BE2C (cell line): Measurements from ENCODE around the gene WDR83.

Experiments
- DNase-seq: peaks from one replicate; pipeline ENCODE4 v3.0.0-alpha.2; 2020
- H3K27me3 ChIP-seq: fragments of 250-450 bp; sonication (Bioruptor Pico); 2 replicates; pipeline ENCODE4 v1.5.1; 2020; ENCODE audit warnings: mild to moderate bottlenecking
- H3K36me3 ChIP-seq: fragments of 250-450 bp; sonication (Bioruptor Pico); 2 replicates; pipeline ENCODE4 v1.5.1; 2020; ENCODE audit warnings: mild to moderate bottlenecking
- H3K4me1 ChIP-seq: fragments of 250-450 bp; sonication (Bioruptor Pico); 2 replicates; pipeline ENCODE4 v1.5.1; 2020
- H3K4me3 ChIP-seq: 2 replicates; pipeline ENCODE4 v1.5.1; 2011; ENCODE audit warnings: low read depth, low read length
- H3K9me3 ChIP-seq: fragments of 250-450 bp; sonication (Bioruptor Pico); 2 replicates; pipeline ENCODE4 v1.5.1; 2020
- CTCF ChIP-seq: IDR thresholded peaks from 2 replicates; pipeline ENCODE4 v1.5.1; 2012; ENCODE audit warnings: mild to moderate bottlenecking, low read depth, low read length

The WDR83 gene

GRCh38 chr19:12668932-12669269 lies 2.3 kb downstream of the WDR83 start:
- H3K4me3 ChIP-seq: peak overlapping the region; percentile 81

GRCh38 chr19:12669270-12670158 lies 2.9 kb downstream of the WDR83 start:
- TF ChIP-seq CTCF: no peak
- peaks cover 34% of the 10 kb centered on the region for H3K36me3 ChIP-seq
- no peaks in the 10 kb centered on the region for H3K27me3 ChIP-seq

More at GRCh38 chr19:12668932-12669269, 2.3 kb downstream of the WDR83 start:
- Histone ChIP-seq H3K9me3 (no peaks in the 10 kb centered on the region), H3K4me1 (no peaks in the 10 kb centered on the region), H3K27me3 (no peaks in the 10 kb centered on the region), H3K36me3 (peaks cover 28% of the 10 kb centered on the region)
- no peak for TF ChIP-seq CTCF
- no peak for DNase-seq

GRCh38 chr19:12670159-12670928 lies 3.7 kb downstream of the WDR83 start:
- no peak for DNase-seq
- Histone ChIP-seq H3K36me3 (peaks cover 36% of the 10 kb centered on the region), H3K27me3 (no peaks in the 10 kb centered on the region), H3K4me3 (peak overlapping the region; percentile 81), H3K9me3 (no peaks in the 10 kb centered on the region), H3K4me1 (no peaks in the 10 kb centered on the region)
- no peak for TF ChIP-seq CTCF

More at GRCh38 chr19:12669270-12670158, 2.9 kb downstream of the WDR83 start:
- H3K9me3 ChIP-seq: no peaks in the 10 kb centered on the region
- peak overlapping the region; percentile 81 for H3K4me3 ChIP-seq
- peak; percentile 78 for DNase-seq
- no peaks in the 10 kb centered on the region for H3K4me1 ChIP-seq

- Histone ChIP-seq H3K36me3 (peaks cover 58% of the 10 kb centered on the region), H3K9me3 (no peaks in the 10 kb centered on the region), H3K4me3 (no peak overlapping the region), H3K27me3 (no peaks in the 10 kb centered on the region), H3K4me1 (no peaks in the 10 kb centered on the region)
- no peak for DNase-seq
- TF ChIP-seq CTCF: no peak
Measured at GRCh38 chr19:12672744-12673143, 6.1 kb downstream of the WDR83 start.

- Histone ChIP-seq H3K36me3 (peaks cover 69% of the 10 kb centered on the region), H3K4me1 (no peaks in the 10 kb centered on the region), H3K27me3 (no peaks in the 10 kb centered on the region), H3K9me3 (no peaks in the 10 kb centered on the region), H3K4me3 (no peak overlapping the region)
- TF ChIP-seq CTCF: no peak
- DNase-seq: no peak
Measured at GRCh38 chr19:12675399-12675798, 8.8 kb downstream of the WDR83 start.
